Caki2 (cell line): ENCODE data around the gene KDM7A. TPM values are rescaled to one million over a fixed set of nuclear protein-coding genes. Genes with fewer than 3 reads are reported as not detected.

Experiments
- DNase-seq: peaks from one replicate; pipeline ENCODE4 v3.0.0-alpha.2; 2015; ENCODE audit warnings: low read depth
- in situ Hi-C: cut with HindIII; loops from 2 replicates; pipeline ENCODE4 v1.10.0; 2016; ENCODE audit warnings: low sequenced_read_pairs, low pct_unique_long_range_greater_than_20kb, mixed read lengths
- total RNA-seq: library from RNA; depleted of rRNA; stranded (reverse); fragments of >200 nt; shearing (Covaris generic); gene quantifications from 2 replicates; pipeline ENCODE4 v1.2.3, GENCODE V29; 2014; ENCODE audit warnings: low replicate concordance; rRNA removed

Gene KDM7A, protein sequence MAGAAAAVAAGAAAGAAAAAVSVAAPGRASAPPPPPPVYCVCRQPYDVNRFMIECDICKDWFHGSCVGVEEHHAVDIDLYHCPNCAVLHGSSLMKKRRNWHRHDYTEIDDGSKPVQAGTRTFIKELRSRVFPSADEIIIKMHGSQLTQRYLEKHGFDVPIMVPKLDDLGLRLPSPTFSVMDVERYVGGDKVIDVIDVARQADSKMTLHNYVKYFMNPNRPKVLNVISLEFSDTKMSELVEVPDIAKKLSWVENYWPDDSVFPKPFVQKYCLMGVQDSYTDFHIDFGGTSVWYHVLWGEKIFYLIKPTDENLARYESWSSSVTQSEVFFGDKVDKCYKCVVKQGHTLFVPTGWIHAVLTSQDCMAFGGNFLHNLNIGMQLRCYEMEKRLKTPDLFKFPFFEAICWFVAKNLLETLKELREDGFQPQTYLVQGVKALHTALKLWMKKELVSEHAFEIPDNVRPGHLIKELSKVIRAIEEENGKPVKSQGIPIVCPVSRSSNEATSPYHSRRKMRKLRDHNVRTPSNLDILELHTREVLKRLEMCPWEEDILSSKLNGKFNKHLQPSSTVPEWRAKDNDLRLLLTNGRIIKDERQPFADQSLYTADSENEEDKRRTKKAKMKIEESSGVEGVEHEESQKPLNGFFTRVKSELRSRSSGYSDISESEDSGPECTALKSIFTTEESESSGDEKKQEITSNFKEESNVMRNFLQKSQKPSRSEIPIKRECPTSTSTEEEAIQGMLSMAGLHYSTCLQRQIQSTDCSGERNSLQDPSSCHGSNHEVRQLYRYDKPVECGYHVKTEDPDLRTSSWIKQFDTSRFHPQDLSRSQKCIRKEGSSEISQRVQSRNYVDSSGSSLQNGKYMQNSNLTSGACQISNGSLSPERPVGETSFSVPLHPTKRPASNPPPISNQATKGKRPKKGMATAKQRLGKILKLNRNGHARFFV
- 0.17 and 1.7 TPM in 2 replicates for total RNA-seq

DNA sequence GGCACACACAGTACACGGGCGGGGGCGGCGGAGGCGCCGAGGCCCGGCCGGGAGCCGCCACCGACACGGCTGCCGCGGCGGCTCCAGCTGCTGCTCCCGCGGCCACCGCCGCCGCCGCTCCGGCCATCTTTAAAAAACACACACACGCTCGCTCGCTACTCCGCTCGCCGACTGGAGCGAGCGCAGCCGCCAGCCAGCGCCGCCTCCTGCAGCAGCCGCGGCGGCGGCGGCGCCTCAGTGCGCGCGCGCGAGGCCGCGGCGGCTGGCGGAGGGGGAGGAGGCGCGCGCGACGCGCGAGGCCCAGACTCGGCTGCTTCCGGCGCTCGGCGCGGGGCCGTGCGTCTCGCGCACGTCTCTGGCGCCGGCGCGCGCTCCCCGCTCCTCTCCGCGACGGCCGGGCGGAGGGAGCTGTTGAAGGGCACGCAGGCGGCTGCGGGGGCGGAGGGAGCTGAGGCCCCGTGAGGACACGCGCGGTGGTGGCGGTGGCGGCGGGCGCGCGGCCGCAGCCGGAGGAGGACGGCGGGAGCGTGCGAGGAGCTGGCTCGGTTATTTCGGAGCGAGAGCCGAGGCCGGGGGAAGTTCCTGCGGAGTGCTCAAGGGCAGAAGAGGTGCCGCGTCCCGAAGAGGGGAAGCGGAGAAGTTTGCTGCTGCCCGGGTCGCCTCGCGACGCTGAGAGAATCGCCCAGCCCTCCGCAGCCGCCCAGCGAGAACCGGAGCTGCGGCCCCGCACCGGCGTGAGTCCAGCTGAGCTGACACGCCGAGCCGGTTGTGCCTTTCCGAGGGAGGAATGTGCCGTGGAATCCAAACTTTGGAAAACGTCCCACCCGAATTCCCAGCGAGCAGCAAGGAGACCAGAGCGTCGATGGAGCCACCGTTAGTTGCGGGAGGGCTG is at the start of gene KDM7A:
Gene KDM7A (minus strand): TSS at position 173 of the 892 bp plus-strand sequence. CDS start 46 bp downstream, at position 127.
- DNase-seq: peak; percentile 89
- in situ Hi-C loops: no loop called here

DNA sequence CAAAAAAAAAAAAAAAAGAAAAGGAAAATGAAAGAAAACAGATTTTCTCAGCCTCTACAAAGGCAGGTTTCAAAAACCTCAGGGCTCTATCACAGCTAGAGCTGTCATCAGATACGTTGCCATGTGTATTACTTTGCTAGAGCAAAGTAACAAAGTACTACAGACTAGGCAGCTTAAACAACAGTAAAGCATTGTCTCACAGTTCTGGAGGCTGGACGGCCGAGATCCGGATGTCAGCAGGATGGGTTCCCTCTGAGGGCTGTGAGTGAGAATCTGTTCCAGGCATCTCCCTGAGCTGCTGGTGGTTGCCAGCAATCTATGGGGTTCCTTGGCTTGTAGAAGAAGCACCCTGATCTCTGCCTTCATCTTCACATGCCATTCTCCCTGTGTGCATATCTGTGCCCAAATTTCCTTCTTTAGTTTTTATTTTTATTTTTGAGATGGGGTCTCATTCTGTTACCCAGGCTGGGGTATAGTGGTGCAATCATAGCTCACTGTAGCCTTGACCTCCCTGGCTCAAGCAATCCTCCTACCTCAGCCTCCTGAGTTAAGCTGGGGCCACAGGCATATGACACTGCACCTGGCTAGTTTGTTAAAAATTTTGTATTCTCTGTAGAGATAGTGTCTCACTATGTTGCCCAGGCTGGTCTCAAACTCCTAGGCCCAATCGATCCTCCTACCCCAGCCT is 48.9 kb upstream of the KDM7A start:
- no peak for DNase-seq
- in situ Hi-C loops: no loop called here

DNA sequence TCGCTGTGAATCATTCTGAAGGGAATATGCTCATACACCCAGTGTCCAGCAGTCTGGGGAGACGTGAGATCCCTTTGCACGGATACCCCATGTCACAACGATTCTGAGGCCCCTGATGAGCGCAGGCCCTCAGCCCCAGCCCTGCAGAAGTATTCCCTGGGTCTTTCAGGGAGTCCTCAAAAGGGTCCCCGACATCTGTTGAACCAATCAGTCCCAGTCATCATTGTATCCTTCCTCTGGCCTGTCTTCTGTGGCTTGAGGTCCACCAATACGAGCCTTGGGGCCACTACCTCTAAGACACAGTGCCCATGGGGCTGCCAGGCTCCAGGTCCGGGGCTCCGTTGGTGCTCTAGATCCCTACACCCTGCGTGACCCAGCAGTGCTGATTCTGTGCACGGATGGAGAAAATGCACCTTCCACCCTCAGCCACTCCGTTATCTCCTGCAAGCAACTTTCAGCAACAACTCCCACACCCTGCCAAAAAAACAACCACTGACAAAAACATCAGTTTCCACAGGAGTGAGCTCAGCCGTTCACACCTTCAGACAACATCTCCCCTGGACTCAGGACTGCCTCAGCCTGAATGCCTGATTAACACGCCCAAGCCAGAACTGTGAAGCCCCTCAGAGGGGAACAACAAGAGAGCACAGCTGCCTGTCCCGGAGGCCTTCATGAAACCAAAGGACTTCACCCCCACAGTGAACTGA is 46.9 kb upstream of the KDM7A start:
- in situ Hi-C loops: no loop called here
- no peak for DNase-seq

DNA sequence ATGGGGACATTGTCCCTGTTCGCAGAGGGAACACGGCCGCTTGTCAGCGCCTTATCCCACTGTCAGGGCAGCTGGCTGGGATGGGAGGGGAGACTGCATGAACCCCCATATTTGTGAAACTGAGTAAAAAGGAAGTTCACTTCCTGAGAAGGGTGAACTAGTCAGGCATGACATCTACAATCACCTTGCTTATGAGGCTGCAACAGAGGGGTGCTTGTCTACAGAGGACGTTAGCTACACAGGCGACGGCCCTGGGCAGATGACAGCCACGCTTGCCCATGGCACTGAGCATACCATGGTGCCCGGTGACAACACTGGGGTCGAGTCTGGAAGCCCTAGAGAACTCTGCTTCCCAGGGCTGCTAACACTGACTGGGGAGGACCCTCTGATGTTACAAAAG is 46.0 kb upstream of the KDM7A start:
- in situ Hi-C loops: no loop called here
- no peak for DNase-seq

DNA sequence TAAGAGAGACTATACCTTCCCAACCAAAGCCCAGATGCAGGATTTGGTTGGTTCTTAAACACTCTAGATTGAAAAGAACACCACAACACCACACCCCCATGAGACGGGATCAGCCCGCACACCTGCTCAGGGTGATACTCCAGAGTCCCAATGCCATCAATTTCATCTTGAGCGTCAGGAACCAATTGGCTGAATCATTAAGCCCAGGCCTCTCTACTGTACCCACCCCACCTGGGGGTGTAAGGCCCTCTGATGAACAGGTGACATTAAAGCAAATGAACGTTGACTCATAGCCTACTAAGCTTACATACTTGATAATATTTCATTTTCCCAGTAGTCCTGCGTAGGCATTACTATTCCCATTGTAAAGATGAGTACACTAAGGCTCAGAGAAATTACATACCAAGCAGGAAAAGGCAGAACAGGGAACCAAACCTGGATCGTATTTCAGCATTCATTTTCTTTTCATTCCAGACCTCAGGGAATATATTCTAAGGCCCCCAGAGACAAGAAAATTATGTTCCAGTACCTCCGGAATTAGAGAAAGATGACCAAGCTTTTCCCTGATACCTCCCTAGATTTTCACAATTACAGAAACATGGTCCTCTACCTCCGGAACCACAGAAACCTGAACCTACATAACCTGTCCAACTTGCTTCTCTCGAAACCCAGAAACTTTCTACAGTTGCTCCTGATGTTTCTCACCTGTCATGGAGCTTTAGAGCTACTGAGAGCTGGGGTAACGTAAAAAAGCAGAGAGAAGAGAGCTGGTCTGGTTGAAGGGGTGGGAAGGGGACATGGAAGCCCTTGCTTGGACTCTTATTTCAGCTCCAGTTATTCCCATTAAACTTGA is 43.1 kb upstream of the KDM7A start:
- no peak for DNase-seq
- in situ Hi-C loops: no loop called here

DNA sequence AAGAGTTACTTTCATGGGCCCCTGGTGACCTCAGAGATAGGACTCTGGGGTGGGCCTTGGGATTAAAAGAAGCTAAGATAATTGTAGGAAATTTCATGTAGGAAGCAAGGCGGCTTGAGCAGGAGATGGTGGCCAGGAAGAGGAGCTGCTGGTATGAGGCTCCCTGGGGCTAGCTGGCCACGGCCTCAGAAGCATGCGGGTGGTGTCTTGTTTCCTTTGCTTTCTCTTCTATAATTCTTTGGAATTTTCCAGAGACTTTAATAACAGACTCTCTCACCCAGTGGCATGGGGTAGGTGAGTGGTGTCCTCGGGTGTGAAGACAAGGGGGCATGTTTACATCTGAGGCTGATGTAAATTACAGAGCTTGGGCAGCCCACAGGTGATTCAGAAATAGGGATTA is 41.9 kb upstream of the KDM7A start:
- in situ Hi-C loops: no loop called here
- DNase-seq: no peak

DNA sequence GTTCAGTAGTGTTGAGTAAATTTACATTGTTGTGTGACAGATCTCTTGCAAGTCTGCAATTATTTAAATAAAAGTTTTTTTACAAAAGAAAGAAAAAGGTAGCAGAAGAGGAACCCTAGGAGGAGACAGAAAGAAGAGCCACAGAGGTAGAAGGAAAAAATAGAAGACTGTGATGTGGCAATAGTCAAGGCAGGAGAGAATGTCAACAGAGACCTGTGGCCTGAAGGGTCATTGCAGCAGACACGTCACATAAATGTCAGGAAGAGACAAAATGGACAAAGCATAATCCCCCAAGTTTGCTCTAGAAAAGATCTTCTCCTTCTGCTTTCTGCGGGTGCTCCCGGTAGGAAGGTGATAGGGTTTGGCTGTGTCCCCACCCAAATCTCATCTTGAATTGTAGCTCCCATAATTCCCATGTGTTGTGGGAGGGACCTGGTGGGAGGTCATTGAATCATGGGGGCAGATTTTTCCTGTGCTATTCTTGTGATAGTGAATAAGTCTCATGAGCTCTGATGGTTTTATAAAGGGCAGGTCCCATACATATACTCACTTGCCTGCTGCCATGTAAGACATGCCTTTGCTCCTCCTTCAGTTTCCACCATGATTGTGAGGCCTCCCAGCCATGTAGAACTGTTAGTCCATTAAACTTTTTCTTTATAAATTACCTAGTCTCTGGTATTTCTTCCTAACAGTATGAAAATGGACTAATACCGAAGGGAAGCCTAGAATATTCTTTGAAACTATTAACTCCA is 41.1 kb upstream of the KDM7A start:
- DNase-seq: no peak

DNA sequence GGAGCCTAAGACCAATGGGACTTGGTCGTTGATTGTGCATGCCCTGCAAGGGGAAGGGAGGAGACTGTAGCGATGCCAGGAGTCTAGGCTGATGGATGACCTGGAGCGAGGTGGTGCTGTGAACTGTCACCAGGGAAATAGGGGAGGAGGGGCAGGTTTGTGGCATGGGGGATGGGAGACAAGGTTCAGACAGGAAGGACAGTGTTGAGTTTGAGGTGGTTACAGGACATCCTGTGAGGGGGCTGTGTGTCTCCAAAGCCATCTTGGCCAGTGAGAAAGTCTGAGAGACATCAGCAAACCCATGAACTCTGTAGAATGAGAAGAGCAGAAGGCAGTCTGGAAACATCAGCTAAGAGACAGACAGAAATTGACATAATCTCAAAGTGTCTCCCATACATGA is 38.5 kb upstream of the KDM7A start:
- in situ Hi-C loops: no loop called here
- no peak for DNase-seq

More for the DNA sequence above, 41.1 kb upstream of the KDM7A start:
- in situ Hi-C loops: no loop called here

DNA sequence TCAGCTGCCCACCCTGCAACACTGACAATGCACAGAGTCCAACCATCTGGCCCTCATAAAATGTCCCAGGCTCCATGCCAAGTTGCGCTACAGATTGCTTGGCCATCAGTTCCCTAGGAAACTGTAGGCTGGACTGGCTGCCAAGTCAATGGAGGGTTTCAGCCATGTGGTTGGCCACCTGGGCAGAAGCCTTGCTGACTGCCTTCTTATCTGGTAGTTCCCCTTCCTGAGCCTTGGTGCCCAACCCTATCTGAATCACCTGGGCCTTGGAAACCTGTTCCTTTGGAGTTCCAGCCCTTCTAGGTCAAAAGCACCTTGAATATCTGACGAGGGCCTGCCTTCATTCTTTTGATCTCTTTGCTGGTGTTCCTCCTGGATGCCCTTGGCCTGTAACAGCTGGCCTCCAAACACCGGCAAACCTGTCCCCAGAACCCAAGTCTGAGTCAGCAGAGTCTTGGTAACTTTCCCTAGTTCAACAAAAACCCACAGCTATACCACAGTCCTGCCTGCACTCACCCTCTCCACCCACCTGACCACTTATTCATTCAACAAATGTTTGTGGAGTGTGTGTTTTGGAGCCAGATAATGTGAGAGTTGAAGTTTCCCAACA is 37.4 kb upstream of the KDM7A start:
- no peak for DNase-seq
- in situ Hi-C loops: no loop called here

DNA sequence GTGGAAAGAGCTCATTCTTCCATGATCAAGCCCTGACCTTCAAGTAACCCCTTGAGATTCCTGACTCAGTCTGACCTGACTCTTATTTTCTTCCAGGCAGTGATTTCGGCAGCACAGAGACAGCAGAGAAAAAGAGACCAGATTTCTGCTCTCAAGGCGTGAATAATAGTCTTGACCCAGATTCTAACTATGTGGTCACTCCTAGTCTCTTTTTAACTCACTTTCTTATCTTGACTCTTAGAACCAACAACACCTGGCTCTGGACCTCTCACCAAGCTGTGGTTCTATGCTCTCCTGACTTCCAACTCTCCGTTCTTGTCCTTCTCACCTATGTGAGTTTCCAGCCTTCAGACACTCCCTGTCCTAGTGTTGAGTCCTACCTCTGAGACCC is 36.9 kb upstream of the KDM7A start:
- no peak for DNase-seq

DNA sequence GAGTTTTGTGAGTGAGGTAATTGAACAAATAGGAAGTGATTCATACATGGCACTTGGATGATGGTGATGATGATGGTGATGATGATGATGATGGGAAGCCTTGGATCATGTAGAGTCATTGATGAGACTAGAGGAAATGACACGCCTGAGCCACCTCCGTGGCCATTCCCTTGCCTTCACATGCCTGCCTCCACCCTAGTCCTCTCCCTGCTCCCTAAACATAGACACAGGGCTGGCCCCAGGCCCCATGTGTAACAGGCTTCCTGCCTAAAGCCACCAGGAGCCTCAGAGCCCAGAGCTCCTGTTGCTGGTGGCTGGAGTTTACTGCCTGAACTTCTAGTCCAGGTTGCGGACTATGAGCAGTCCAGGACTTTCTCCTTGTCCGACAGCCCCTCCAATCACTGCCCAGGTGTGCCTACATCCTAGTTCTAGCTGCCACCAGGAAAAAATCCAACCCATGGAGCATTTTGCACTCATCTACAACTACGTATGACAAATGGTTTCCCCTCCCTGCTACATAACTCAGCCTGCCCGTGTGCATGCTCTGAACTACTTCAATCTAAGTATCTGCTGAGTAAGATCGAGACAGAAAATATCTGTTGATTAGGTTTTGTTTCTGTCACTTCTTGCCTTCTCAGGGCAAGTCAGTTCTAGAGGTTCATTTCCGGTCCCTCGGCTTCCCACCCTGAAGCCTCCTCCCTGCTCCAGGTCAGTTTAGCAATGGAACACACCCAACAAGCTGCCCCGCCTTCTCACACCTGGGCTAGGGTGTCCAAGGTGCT is 35.5 kb upstream of the KDM7A start:
- DNase-seq: no peak
- in situ Hi-C loops: no loop called here

More for the DNA sequence above, 36.9 kb upstream of the KDM7A start:
- in situ Hi-C loops: no loop called here

DNA sequence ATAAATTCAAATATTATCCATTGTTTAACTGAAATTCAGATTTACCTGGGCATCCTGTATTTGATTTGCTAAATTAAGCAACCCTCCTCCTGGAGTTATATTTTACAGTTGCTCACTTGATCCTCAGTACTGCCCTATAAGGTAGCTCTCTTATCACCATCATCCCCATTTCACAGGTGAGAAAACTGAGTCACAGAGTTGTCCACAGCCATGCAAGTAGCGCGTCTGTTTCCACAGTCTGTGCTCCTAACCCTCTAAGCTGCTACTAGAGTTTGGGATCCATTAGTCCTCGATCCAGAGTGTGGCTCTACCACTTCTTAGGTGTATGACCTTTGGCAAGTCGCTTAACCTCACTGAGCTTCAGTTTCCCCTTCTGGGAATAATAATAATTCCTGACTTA is 34.9 kb upstream of the KDM7A start:
- in situ Hi-C loops: no loop called here
- no peak for DNase-seq

DNA sequence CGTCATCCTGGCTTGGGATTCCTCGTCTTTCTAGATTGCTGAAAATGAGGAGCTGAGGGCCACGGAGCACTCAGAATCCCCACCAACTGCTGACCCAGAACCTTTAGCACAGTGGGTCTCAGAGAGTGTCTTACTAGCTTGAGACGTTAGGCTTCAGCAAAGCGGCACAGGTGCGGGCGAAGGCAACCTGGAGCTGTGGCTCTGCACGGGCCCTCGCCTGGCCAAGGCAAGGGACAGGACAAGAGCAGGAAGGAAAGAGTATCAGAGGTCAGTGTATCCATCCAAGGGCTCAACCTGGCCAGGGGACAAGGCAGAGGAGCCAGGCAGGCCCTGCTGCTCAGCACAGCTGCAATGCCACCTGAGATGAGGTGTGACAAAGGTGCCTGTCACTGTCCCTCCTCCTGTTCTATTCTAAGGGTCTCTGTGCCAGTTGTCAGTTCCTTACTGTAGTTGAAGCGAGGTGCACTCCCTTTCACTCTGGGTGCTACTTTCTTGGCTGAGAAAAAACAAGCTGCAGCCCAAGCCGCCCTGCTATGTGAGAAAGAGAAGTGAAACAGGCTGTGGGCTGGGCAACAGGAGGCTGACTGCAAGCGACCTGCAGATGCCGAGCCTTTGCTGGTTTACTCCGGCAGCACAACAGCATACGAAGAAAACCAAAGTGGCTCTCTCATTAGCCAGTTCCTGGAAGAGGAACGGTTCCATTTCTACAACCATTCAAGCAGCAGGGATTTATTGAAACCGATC is 33.3 kb upstream of the KDM7A start:
- no peak for DNase-seq
- in situ Hi-C loops: no loop called here
